A549 (cell line): ENCODE measurements around the gene POMT1. TPM values are rescaled to one million over a fixed set of nuclear protein-coding genes. Genes with fewer than 3 reads are reported as not detected.

Source experiments
- ATAC-seq, 2 experiments: fragments of 200-7000 bp in 1 of 2; fragments of >200 bp in 1 of 2; cut with Nextera tagmentation in 1 of 2; cut with Tn5 transposase in 1 of 2; 3 replicates each; pipeline versions ENCODE4 v1.8.0 to v1.9.1; 2018 to 2020; ENCODE audit warnings: mild to moderate bottlenecking in 1 of 2, moderate library complexity in 1 of 2
- CTCF ChIA-PET: fragments of 300-600 bp; sonication (Branson Sonifier 250); formaldehyde crosslinking; extraction: SDS; loops from one replicate; lab custom pipeline; 2021; ENCODE audit warnings: antibody characterized with exemption, inconsistent platforms; lab: Yijun Ruan, JAX
- POLR2A ChIA-PET: fragments of 350-600 bp; formaldehyde crosslinking; extraction: SDS; loops from one replicate; lab custom pipeline; 2021; ENCODE audit warnings: antibody characterized with exemption, inconsistent platforms; lab: Yijun Ruan, JAX
- DNase-seq, 2 experiments: peaks; one replicate each; pipeline versions ENCODE4 v3.0.0 to v3.0.0-alpha.2; 2011 to 2016; ENCODE audit warnings: low read depth in 1 of 2, low spot score in 1 of 2
- FAIRE-seq: peaks from 2 replicates; lab custom pipeline; 2011; peaks lifted over from hg19 to GRCh38; lab: Jason Lieb, UNC
- H3K27ac ChIP-seq, 2 experiments: fragments of >200 bp; sonication (Bioruptor Twin); formaldehyde crosslinking; 3 replicates each; pipeline ENCODE4 v1.5.1; 2016 to 2017
- H3K4me1 ChIP-seq: fragments of >200 bp; sonication (Bioruptor Twin); formaldehyde crosslinking; 3 replicates; pipeline ENCODE4 v1.6.1; 2016
- H3K4me2 ChIP-seq: fragments of >200 bp; sonication (Bioruptor Twin); formaldehyde crosslinking; 3 replicates; pipeline ENCODE4 v1.6.1; 2016
- H3K4me3 ChIP-seq: fragments of >200 bp; sonication (Bioruptor Twin); formaldehyde crosslinking; 3 replicates; pipeline ENCODE4 v1.5.1; 2016
- H3K9me3 ChIP-seq: fragments of >200 bp; sonication (Bioruptor Twin); formaldehyde crosslinking; 3 replicates; pipeline ENCODE4 v1.6.1; 2016
- BCL3 ChIP-seq: fragments of >200 bp; sonication (Bioruptor Twin); formaldehyde crosslinking; IDR thresholded peaks from 3 replicates; pipeline ENCODE4 v1.6.1; 2016
- CBX8 ChIP-seq: fragments of 200-600 bp; sonication (generic); IDR thresholded peaks from 2 replicates; pipeline ENCODE4 v1.6.1; 2016
- CEBPB ChIP-seq, 2 experiments: fragments of >200 bp in 1 of 2; sonication (Bioruptor Twin) in 1 of 2; formaldehyde crosslinking in 1 of 2; IDR thresholded peaks; 2 replicates each; pipeline ENCODE4 v1.6.1; 2012 to 2016
- CHD2 ChIP-seq: fragments of 150-350 bp; IDR thresholded peaks from 2 replicates; pipeline ENCODE4 v1.6.1; 2014; ENCODE audit warnings: low read length; ENCODE audit not compliant: partially characterized antibody
- CHD4 ChIP-seq: fragments of 200-600 bp; sonication (generic); IDR thresholded peaks from 2 replicates; pipeline ENCODE4 v1.6.1; 2016; ENCODE audit warnings: antibody characterized with exemption, mild to moderate bottlenecking, borderline replicate concordance
- E2F6 ChIP-seq: IDR thresholded peaks from 2 replicates; pipeline ENCODE4 v1.6.1; 2012; ENCODE audit warnings: low read depth, borderline replicate concordance
- EHMT2 ChIP-seq: fragments of 200-600 bp; sonication (generic); IDR thresholded peaks from 2 replicates; pipeline ENCODE4 v1.6.1; 2016; ENCODE audit warnings: antibody characterized with exemption, low read depth, mild to moderate bottlenecking, moderate library complexity
- FOSB ChIP-seq: fragments of 250-450 bp; sonication (Bioruptor Pico); IDR thresholded peaks from 2 replicates; pipeline ENCODE4 v1.5.0; 2020; ENCODE audit warnings: mild to moderate bottlenecking, moderate library complexity
- FOXS1 ChIP-seq: fragments of 250-450 bp; sonication (Bioruptor Pico); IDR thresholded peaks from 2 replicates; pipeline ENCODE4 v1.5.0; 2020; ENCODE audit warnings: mild to moderate bottlenecking, moderate library complexity
- GATA3 ChIP-seq: IDR thresholded peaks from 2 replicates; pipeline ENCODE4 v1.6.1; 2012; ENCODE audit warnings: borderline replicate concordance
- HMGXB4 ChIP-seq: fragments of 250-450 bp; sonication (Bioruptor Pico); IDR thresholded peaks from 2 replicates; pipeline ENCODE4 v1.5.0; 2021; ENCODE audit warnings: mild to moderate bottlenecking, moderate library complexity, borderline replicate concordance
- HOXA7 ChIP-seq: fragments of 250-450 bp; sonication (Bioruptor Pico); IDR thresholded peaks from 2 replicates; pipeline ENCODE4 v1.5.0; 2020; ENCODE audit warnings: mild to moderate bottlenecking, moderate library complexity
- HOXB5 ChIP-seq: fragments of 250-450 bp; sonication (Bioruptor Pico); IDR thresholded peaks from 2 replicates; pipeline ENCODE4 v1.5.0; 2020; ENCODE audit warnings: mild to moderate bottlenecking, moderate library complexity
- JUNB ChIP-seq: fragments of >200 bp; sonication (Bioruptor Twin); formaldehyde crosslinking; IDR thresholded peaks from 2 replicates; pipeline ENCODE4 v1.6.1; 2016
- KDM1A ChIP-seq: fragments of 200-600 bp; sonication (generic); IDR thresholded peaks from 2 replicates; pipeline ENCODE4 v1.6.1; 2016; ENCODE audit warnings: low read depth, mild to moderate bottlenecking
- MAX ChIP-seq: IDR thresholded peaks from 2 replicates; pipeline ENCODE4 v1.6.1; 2012
- MYC ChIP-seq: IDR thresholded peaks from 2 replicates; pipeline ENCODE4 v1.6.1; 2012; ENCODE audit warnings: mild to moderate bottlenecking, inconsistent platforms, low read length, improper control_type of control experiment, borderline replicate concordance
- NPAS2 ChIP-seq: fragments of 250-450 bp; sonication (Bioruptor Pico); IDR thresholded peaks from 2 replicates; pipeline ENCODE4 v1.8.0; 2022; ENCODE audit warnings: mild to moderate bottlenecking, moderate library complexity, borderline replicate concordance
- NR3C1 ChIP-seq: fragments of >200 bp; sonication (Bioruptor Twin); formaldehyde crosslinking; IDR thresholded peaks from 3 replicates; pipeline ENCODE4 v1.6.1; 2017
- RAD21 ChIP-seq, 2 experiments: fragments of >200 bp in 1 of 2; sonication (Bioruptor Twin) in 1 of 2; formaldehyde crosslinking in 1 of 2; IDR thresholded peaks in 1 of 2; conservative IDR thresholded peaks in 1 of 2; 2 replicates in 1 of 2; 3 replicates in 1 of 2; pipeline ENCODE4 v1.6.1; 2012 to 2018; ENCODE audit warnings: inconsistent platforms in 1 of 2
- RARB ChIP-seq: fragments of 250-450 bp; sonication (Bioruptor Pico); IDR thresholded peaks from 2 replicates; pipeline ENCODE4 v1.8.0; 2021; ENCODE audit warnings: mild to moderate bottlenecking, moderate library complexity
- RCOR1 ChIP-seq: fragments of 150-350 bp; IDR thresholded peaks from 2 replicates; pipeline ENCODE4 v1.6.1; 2014; ENCODE audit warnings: antibody characterized with exemption, low read length, low read depth
- REST ChIP-seq: fragments of 200-600 bp; sonication (generic); IDR thresholded peaks from 2 replicates; pipeline ENCODE4 v1.6.1; 2016; ENCODE audit warnings: antibody characterized with exemption, mild to moderate bottlenecking, moderate library complexity
- SMC3 ChIP-seq: fragments of >200 bp; sonication (Bioruptor Twin); formaldehyde crosslinking; IDR thresholded peaks from 3 replicates; pipeline ENCODE4 v1.6.1; 2018; ENCODE audit warnings: inconsistent platforms
- TFCP2L1 ChIP-seq: fragments of 250-450 bp; sonication (Bioruptor Pico); IDR thresholded peaks from 2 replicates; pipeline ENCODE4 v1.5.0; 2021; ENCODE audit warnings: mild to moderate bottlenecking
- ZC3H11A ChIP-seq: fragments of 450-650 bp; IDR thresholded peaks from 2 replicates; pipeline ENCODE4 v1.6.1; 2014; ENCODE audit warnings: antibody characterized with exemption, mild to moderate bottlenecking
- WGBS: methylation state at CpG from one replicate; pipeline ENCODE4 v1.1.6; 2017; ENCODE audit errors: missing lambda C conversion rate; 5-methylcytosine and 5-hydroxymethylcytosine counted together
- polyA plus RNA-seq, 4 experiments: library from polyadenylated mRNA; depleted of rRNA in 3 of 4; stranded (reverse); fragments of >200 nt; fragmentation: RNase III in 1 of 4; extraction: RNeasy Plus Mini Kit Qiagen cat#74134 plus additional on column Dnase treatment in 1 of 4; gene quantifications; 2 replicates in 3 of 4; 3 replicates in 1 of 4; pipeline ENCODE4 v1.2.3, GENCODE V29; 2011 to 2017

POMT1 gene
- polyA plus RNA-seq, 2 of the 4 experiments (the other 2 are of a cell fraction), result 16.5 to 17.7 TPM

GRCh38 chr9:131566158-131566557 lies 63.4 kb downstream of the POMT1 start:
- CTCF ChIA-PET, result interaction anchor here (0.6 to 1.9 kb wide), 4 partner anchors 25 to 601 kb away, joined by 3 to 7 read pairs (median 3); no protein-coding TSS in a partner anchor

GRCh38 chr9:131567910-131568309 lies 65.2 kb downstream of the POMT1 start:
- ChIA-PET POLR2A (no interaction called here), CTCF (interaction anchor here (0.6 to 0.9 kb wide), 2 partner anchors 9 to 13 kb away, joined by 4 read pairs; no protein-coding TSS in a partner anchor)
- peak in 1 of 2 experiments; percentile 38; a peak in 2 of 6 replicates for ATAC-seq
- no peak for TF ChIP-seq NR3C1
- TF ChIP-seq CHD4, result no peak
- no peak for TF ChIP-seq RCOR1
- TF ChIP-seq CHD2, result no peak
- TF ChIP-seq E2F6, result no peak
- no peak for TF ChIP-seq JUNB
- no peak for TF ChIP-seq RAD21 (conservative IDR thresholded peaks at IDR 0.05 in 1 of 2, IDR thresholded peaks at IDR 0.05 in 1 of 2)
- TF ChIP-seq CEBPB (IDR thresholded peaks at IDR 0.05), result no peak
- TF ChIP-seq GATA3, result no peak
- TF ChIP-seq FOXS1 (CRISPR knock-in tag), result no peak
- TF ChIP-seq SMC3, result no peak
- TF ChIP-seq HOXA7 (CRISPR knock-in tag), result no peak
- TF ChIP-seq NPAS2, result no peak
- no peak for TF ChIP-seq FOSB (CRISPR knock-in tag)
- TF ChIP-seq MAX, result no peak
- no peak for TF ChIP-seq TFCP2L1 (CRISPR knock-in tag)
- TF ChIP-seq MYC, result no peak
- no peak for TF ChIP-seq ZC3H11A

More at GRCh38 chr9:131566158-131566557, 63.4 kb downstream of the POMT1 start:
- DNase-seq (no peak), FAIRE-seq (no peak), ATAC-seq (no peak)
- Histone ChIP-seq H3K4me2 (no peak overlapping the region), H3K9me3 (peaks cover 13% of the 10 kb centered on the region; the same call in 2 of the 3 replicates), H3K4me1 (no peaks in the 10 kb centered on the region), H3K4me3 (no peak overlapping the region), H3K27ac (no peak overlapping the region)
- 91% methylated on average over 3 of the region's 3 CpGs for WGBS
- POLR2A ChIA-PET, result no interaction called here
- TF ChIP-seq BCL3, result no peak
- no peak for TF ChIP-seq JUNB
- no peak for TF ChIP-seq HOXB5 (CRISPR knock-in tag)
- TF ChIP-seq HMGXB4, result no peak
- no peak for TF ChIP-seq KDM1A
- no peak for TF ChIP-seq GATA3
- TF ChIP-seq REST, result no peak
- TF ChIP-seq RARB, result no peak
- TF ChIP-seq EHMT2, result no peak
- no peak for TF ChIP-seq CBX8

More at GRCh38 chr9:131567910-131568309, 65.2 kb downstream of the POMT1 start:
- 91% methylated on average over 8 of the region's 8 CpGs for WGBS
- Histone ChIP-seq H3K4me1 (no peaks in the 10 kb centered on the region), H3K4me3 (no peak overlapping the region), H3K9me3 (peaks cover 3% of the 10 kb centered on the region; the same call in 2 of the 3 replicates), H3K27ac (no peak overlapping the region), H3K4me2 (no peak overlapping the region)
- FAIRE-seq, result no peak
- no peak for DNase-seq
